Activated T-cell treated with anti-CD3 and anti-CD28 coated beads, Interleukin-2, amount 50 U/mL, for 72 hours (primary cell): Measurements from ENCODE around the gene HEXD. TPM values are rescaled to one million over a fixed set of nuclear protein-coding genes. Genes with fewer than 3 reads are reported as not detected.

ENCODE experiments used
- ATAC-seq, 2 donors: fragments of 150-1000 bp; cut with Tn5 transposase; replicated peaks in 1 of 2; 2 replicates each; pipeline ENCODE4 v1.10.0; 2021; ENCODE audit warnings: moderate library complexity in 2 of 2, mild to moderate bottlenecking in 1 of 2
- DNase-seq, 2 donors: peaks; one replicate each; pipeline ENCODE4 v3.0.0; 2021 to 2022; ENCODE audit warnings: mixed read lengths in 1 of 2
- H3K27ac Mint-ChIP-seq: one replicate; pipeline ENCODE4 v1.8.0; 2022; ENCODE audit warnings: mild to moderate bottlenecking, moderate library complexity, mixed read lengths
- H3K27me3 Mint-ChIP-seq: one replicate; pipeline ENCODE4 v1.8.0; 2022; ENCODE audit warnings: low read depth, mixed read lengths
- H3K36me3 Mint-ChIP-seq, 2 donors: one replicate each; pipeline ENCODE4 v1.8.0; 2022; ENCODE audit warnings: mixed read lengths in 2 of 2, mild to moderate bottlenecking in 1 of 2; ENCODE audit not compliant: insufficient read depth in 2 of 2
- H3K4me1 Mint-ChIP-seq: one replicate; pipeline ENCODE4 v1.8.0; 2022; ENCODE audit warnings: low read depth, mixed read lengths
- H3K4me3 Mint-ChIP-seq, 2 donors: one replicate each; pipeline ENCODE4 v1.8.0; 2022; ENCODE audit warnings: mild to moderate bottlenecking in 2 of 2, mixed read lengths in 2 of 2, moderate library complexity in 2 of 2
- H3K9me3 Mint-ChIP-seq, 2 donors: one replicate each; pipeline ENCODE4 v1.8.0; 2022; ENCODE audit warnings: mixed read lengths in 2 of 2
- total RNA-seq, 2 donors: library from RNA; stranded (reverse); gene quantifications; one replicate each; pipeline ENCODE4 v1.2.3, GENCODE V29; 2022

The HEXD gene
- total RNA-seq, 2 donors from 2014 or later, result 26.4 to 26.7 TPM

GRCh38 chr17:82440469-82440981 lies 22.4 kb downstream of the HEXD start:
- ATAC-seq, result no peak
- Mint-ChIP-seq H3K4me3 (no peak overlapping the region), H3K4me1 (peaks cover 7% of the 10 kb centered on the region), H3K27me3 (no peaks in the 10 kb centered on the region), H3K27ac (no peak overlapping the region), H3K36me3 (no peaks in the 10 kb centered on the region), H3K9me3 (no peaks in the 10 kb centered on the region)
- no peak for DNase-seq

GRCh38 chr17:82440991-82441627 lies 23.0 kb downstream of the HEXD start:
- H3K27ac Mint-ChIP-seq, result peak overlapping the region; percentile 81
- no peak for DNase-seq
- no peak for ATAC-seq
- peaks cover 0 to 1% of the 10 kb centered on the region in 2 donors for H3K36me3 Mint-ChIP-seq
- no peak overlapping the region for H3K4me3 Mint-ChIP-seq
- H3K4me1 Mint-ChIP-seq, result peaks cover 12% of the 10 kb centered on the region
- H3K9me3 Mint-ChIP-seq, result no peaks in the 10 kb centered on the region
- H3K27me3 Mint-ChIP-seq, result no peaks in the 10 kb centered on the region

- no peak for DNase-seq
- no peak for ATAC-seq
- H3K9me3 Mint-ChIP-seq, result no peaks in the 10 kb centered on the region
- peak overlapping the region; percentile 81 for H3K27ac Mint-ChIP-seq
- H3K36me3 Mint-ChIP-seq, result peaks cover 0 to 5% of the 10 kb centered on the region in 2 donors
- H3K4me1 Mint-ChIP-seq, result peaks cover 20% of the 10 kb centered on the region
- no peaks in the 10 kb centered on the region for H3K27me3 Mint-ChIP-seq
- H3K4me3 Mint-ChIP-seq, result no peak overlapping the region
These were observed 23.7 kb downstream of the HEXD start for GRCh38 chr17:82441691-82442487.

GRCh38 chr17:82442643-82443464 lies 24.7 kb downstream of the HEXD start:
- H3K27me3 Mint-ChIP-seq, result no peaks in the 10 kb centered on the region
- no peak overlapping the region for H3K27ac Mint-ChIP-seq
- H3K36me3 Mint-ChIP-seq, result peaks cover 3 to 7% of the 10 kb centered on the region in 2 donors
- DNase-seq (no peak), ATAC-seq (no peak)
- no peak overlapping the region for H3K4me3 Mint-ChIP-seq
- peaks cover 23% of the 10 kb centered on the region for H3K4me1 Mint-ChIP-seq
- H3K9me3 Mint-ChIP-seq, result no peaks in the 10 kb centered on the region

- H3K27me3 Mint-ChIP-seq, result no peaks in the 10 kb centered on the region
- DNase-seq, result no peak
- no peak overlapping the region for H3K4me3 Mint-ChIP-seq
- no peak for ATAC-seq
- H3K9me3 Mint-ChIP-seq, result no peaks in the 10 kb centered on the region
- H3K4me1 Mint-ChIP-seq, result peaks cover 23% of the 10 kb centered on the region
- no peak overlapping the region for H3K27ac Mint-ChIP-seq
- peaks cover 4 to 7% of the 10 kb centered on the region in 2 donors for H3K36me3 Mint-ChIP-seq
These were observed 25.5 kb downstream of the HEXD start for GRCh38 chr17:82443465-82444283.

GRCh38 chr17:82444284-82444893 lies 26.2 kb downstream of the HEXD start:
- Mint-ChIP-seq H3K36me3 (peaks cover 4 to 8% of the 10 kb centered on the region in 2 donors), H3K27me3 (no peaks in the 10 kb centered on the region), H3K9me3 (no peaks in the 10 kb centered on the region), H3K27ac (no peak overlapping the region), H3K4me1 (peaks cover 23% of the 10 kb centered on the region), H3K4me3 (no peak overlapping the region)
- ATAC-seq (no peak), DNase-seq (no peak)

GRCh38 chr17:82444941-82445521 lies 26.9 kb downstream of the HEXD start:
- Mint-ChIP-seq H3K36me3 (peaks cover 10 to 14% of the 10 kb centered on the region in 2 donors), H3K4me3 (no peak overlapping the region)

GRCh38 chr17:82445542-82445941 lies 27.4 kb downstream of the HEXD start:
- ATAC-seq, result no peak
- Mint-ChIP-seq H3K4me3 (no peak overlapping the region), H3K4me1 (peaks cover 23% of the 10 kb centered on the region), H3K36me3 (peaks cover 10 to 15% of the 10 kb centered on the region in 2 donors), H3K27ac (peak overlapping the region; percentile 57), H3K27me3 (no peaks in the 10 kb centered on the region), H3K9me3 (no peaks in the 10 kb centered on the region)
- peak in 1 of 2 donors; percentile 32 for DNase-seq

More at GRCh38 chr17:82444941-82445521, 26.9 kb downstream of the HEXD start:
- no peak for DNase-seq
- H3K27me3 Mint-ChIP-seq, result no peaks in the 10 kb centered on the region
- no peak overlapping the region for H3K27ac Mint-ChIP-seq
- no peaks in the 10 kb centered on the region for H3K9me3 Mint-ChIP-seq
- ATAC-seq, result no peak
- peaks cover 23% of the 10 kb centered on the region for H3K4me1 Mint-ChIP-seq

- H3K4me1 Mint-ChIP-seq, result peaks cover 27% of the 10 kb centered on the region
- ATAC-seq, result no peak
- no peaks in the 10 kb centered on the region for H3K27me3 Mint-ChIP-seq
- no peaks in the 10 kb centered on the region for H3K9me3 Mint-ChIP-seq
- no peak for DNase-seq
- H3K36me3 Mint-ChIP-seq, result peaks cover 10 to 15% of the 10 kb centered on the region in 2 donors
- peak overlapping the region; percentile 57 for H3K27ac Mint-ChIP-seq
- H3K4me3 Mint-ChIP-seq, result peak overlapping the region in 1 of 2 donors; percentile 36
These were observed 28.0 kb downstream of the HEXD start for GRCh38 chr17:82446124-82446523.

- no peak for ATAC-seq
These were observed 28.5 kb downstream of the HEXD start for GRCh38 chr17:82446649-82447048.

GRCh38 chr17:82447876-82448275 lies 29.7 kb downstream of the HEXD start:
- Mint-ChIP-seq H3K27me3 (no peaks in the 10 kb centered on the region), H3K4me3 (peak overlapping the region; percentile 64 to 69), H3K9me3 (peaks cover 0 to 3% of the 10 kb centered on the region in 2 donors), H3K27ac (peak overlapping the region; percentile 69), H3K36me3 (peaks cover 10 to 15% of the 10 kb centered on the region in 2 donors), H3K4me1 (peaks cover 42% of the 10 kb centered on the region)
- DNase-seq, result no peak
- ATAC-seq, result no peak

More at GRCh38 chr17:82446649-82447048, 28.5 kb downstream of the HEXD start:
- no peaks in the 10 kb centered on the region for H3K9me3 Mint-ChIP-seq
- DNase-seq, result no peak
- H3K27me3 Mint-ChIP-seq, result no peaks in the 10 kb centered on the region
- H3K27ac Mint-ChIP-seq, result no peak overlapping the region
- H3K36me3 Mint-ChIP-seq, result peaks cover 10 to 15% of the 10 kb centered on the region in 2 donors
- peaks cover 32% of the 10 kb centered on the region for H3K4me1 Mint-ChIP-seq
- peak overlapping the region; percentile 25 to 32 for H3K4me3 Mint-ChIP-seq
